ENCODE data around the gene CCN2. TPM values are rescaled to one million over a fixed set of nuclear protein-coding genes. Genes with fewer than 3 reads are reported as not detected.

Gene CCN2
- total RNA-seq, 1 experiment from 2014 or later = 20.2 TPM

- Histone ChIP-seq H3K4me3 (no peak overlapping the region), H3K4me2 (no peak overlapping the region), H3K27me3 (ENCODE audit: insufficient read depth, low read depth) (no peaks in the 10 kb centered on the region), H3F3A (ENCODE audit: insufficient read depth, low read depth) (no peaks in the 10 kb centered on the region), H3K4me1 (replicated peaks; ENCODE audit: insufficient read depth) (no peaks in the 10 kb centered on the region), H3K27ac (no peak overlapping the region), H3K9me3 (ENCODE audit: insufficient read depth, low read depth) (no peaks in the 10 kb centered on the region), H2AFZ (no peak overlapping the region), H4K20me1 (ENCODE audit: insufficient read depth) (no peaks in the 10 kb centered on the region), H3K36me3 (ENCODE audit: low read depth) (no peaks in the 10 kb centered on the region), H3K9me2 (ENCODE audit: insufficient read depth) (no peaks in the 10 kb centered on the region), H3K79me2 (ENCODE audit: low read depth) (no peaks in the 10 kb centered on the region)
- TF ChIP-seq CTCF (conservative IDR thresholded peaks at IDR 0.05) (no peak), EZH2 (IDR thresholded peaks at IDR 0.05; ENCODE audit: low read depth) (no peak)
- CTCF ChIA-PET = no interaction called here
- DNase-seq = no peak
- BruUV-seq (replicated peaks) = no TSS peak
- intact Hi-C loops (cut with micrococcal nuclease; ENCODE audit: unreplicated experiment) = no loop called here
- POLR2A ChIA-PET (ENCODE audit: unreplicated experiment) = no interaction called here
Observed at GRCh38 chr6:131936156-131936555, 15.0 kb downstream of the CCN2 start.

GRCh38 chr6:131931063-131931750, 20.0 kb downstream of the CCN2 start:
- Histone ChIP-seq H3K4me1 (replicated peaks; ENCODE audit: insufficient read depth) (no peaks in the 10 kb centered on the region; the same call in 1 of the 2 replicates), H3K36me3 (ENCODE audit: low read depth) (no peaks in the 10 kb centered on the region), H3K27me3 (ENCODE audit: insufficient read depth, low read depth) (no peaks in the 10 kb centered on the region), H3F3A (ENCODE audit: insufficient read depth, low read depth) (no peaks in the 10 kb centered on the region), H4K20me1 (ENCODE audit: insufficient read depth) (no peaks in the 10 kb centered on the region), H3K9me3 (ENCODE audit: insufficient read depth, low read depth) (no peaks in the 10 kb centered on the region), H3K79me2 (ENCODE audit: low read depth) (no peaks in the 10 kb centered on the region), H3K4me3 (no peak overlapping the region), H2AFZ (no peak overlapping the region), H3K27ac (no peak overlapping the region), H3K9me2 (ENCODE audit: insufficient read depth) (no peaks in the 10 kb centered on the region), H3K4me2 (no peak overlapping the region)
- POLR2A ChIA-PET (ENCODE audit: unreplicated experiment) = interaction anchor here (0.6 kb wide), 1 partner anchor 106 kb away, joined by 21 read pairs; no protein-coding TSS in a partner anchor
- BruUV-seq (replicated peaks) = no TSS peak
- CTCF ChIA-PET = no interaction called here
- intact Hi-C loops (cut with micrococcal nuclease; ENCODE audit: unreplicated experiment) = no loop called here
- no peak for TF ChIP-seq EZH2 (IDR thresholded peaks at IDR 0.05; ENCODE audit: low read depth)
- TF ChIP-seq CTCF (conservative IDR thresholded peaks at IDR 0.05) = no peak
- DNase-seq = no peak

DNA sequence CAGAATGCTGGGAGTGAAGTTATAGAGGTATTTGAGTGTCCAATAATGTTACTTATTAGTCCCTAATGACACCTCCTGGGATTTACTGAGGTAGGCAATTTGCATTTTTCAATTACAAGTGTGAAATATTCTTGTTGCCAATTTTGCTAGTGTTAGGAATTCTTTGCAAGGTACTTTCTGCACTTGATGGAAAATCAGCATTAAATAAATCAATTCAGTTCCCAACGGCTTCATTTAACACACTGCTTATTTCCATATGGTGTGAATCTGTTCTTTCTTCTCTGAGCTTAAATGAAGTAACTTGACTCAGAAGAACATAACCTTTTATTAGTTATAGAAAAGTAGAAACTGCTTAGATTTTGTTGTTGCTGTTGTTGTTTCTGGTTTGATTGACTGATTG, 21.2 kb downstream of the CCN2 start:
- no peaks in the 10 kb centered on the region for H3K27me3 ChIP-seq (ENCODE audit: insufficient read depth, low read depth)
- H3K4me2 ChIP-seq = no peak overlapping the region
- TF ChIP-seq EZH2 (IDR thresholded peaks at IDR 0.05; ENCODE audit: low read depth) (no peak), CTCF (conservative IDR thresholded peaks at IDR 0.05) (no peak)
- H3K36me3 ChIP-seq (ENCODE audit: low read depth) = no peaks in the 10 kb centered on the region
- no TSS peak for BruUV-seq (replicated peaks)
- intact Hi-C loops (cut with micrococcal nuclease; ENCODE audit: unreplicated experiment) = no loop called here
- no peak overlapping the region for H2AFZ ChIP-seq
- no peaks in the 10 kb centered on the region for H3F3A ChIP-seq (ENCODE audit: insufficient read depth, low read depth)
- no peaks in the 10 kb centered on the region for H3K79me2 ChIP-seq (ENCODE audit: low read depth)
- ChIA-PET POLR2A (ENCODE audit: unreplicated experiment) (no interaction called here), CTCF (interaction anchor here (1.0 kb wide), 1 partner anchor 235 kb away, joined by 5 read pairs; no protein-coding TSS in a partner anchor)
- H4K20me1 ChIP-seq (ENCODE audit: insufficient read depth) = no peaks in the 10 kb centered on the region
- H3K4me3 ChIP-seq = no peak overlapping the region
- H3K9me2 ChIP-seq (ENCODE audit: insufficient read depth) = no peaks in the 10 kb centered on the region
- no peaks in the 10 kb centered on the region for H3K9me3 ChIP-seq (ENCODE audit: insufficient read depth, low read depth)
- DNase-seq = no peak
- H3K4me1 ChIP-seq (replicated peaks; ENCODE audit: insufficient read depth) = no peaks in the 10 kb centered on the region; the same call in 1 of the 2 replicates
- no peak overlapping the region for H3K27ac ChIP-seq
